SK-N-MC (cell line): Measurements from ENCODE around the gene SEPTIN5.

Experiments used
- DNase-seq: peaks from one replicate; pipeline ENCODE4 v3.0.0-alpha.2; 2011; ENCODE audit warnings: low read depth, low spot score
- H3K27ac ChIP-seq: fragments of 200-600 bp; sonication (generic); 2 replicates; pipeline ENCODE4 v1.5.1; 2016; ENCODE audit warnings: mixed run types
- H3K36me3 ChIP-seq: fragments of 200-600 bp; sonication (generic); 2 replicates; pipeline ENCODE4 v1.6.1; 2017; ENCODE audit warnings: antibody characterized with exemption, low read length, mixed read lengths; ENCODE audit not compliant: insufficient read depth
- H3K4me3 ChIP-seq: fragments of 200-600 bp; sonication (generic); 2 replicates; pipeline ENCODE4 v1.5.1; 2016
- H3K9ac ChIP-seq: fragments of 200-600 bp; sonication (generic); 2 replicates; pipeline ENCODE4 v1.8.0; 2017; ENCODE audit warnings: mixed run types, mixed read lengths; ENCODE audit not compliant: insufficient read length
- H3K9me3 ChIP-seq: fragments of 200-600 bp; sonication (generic); 2 replicates; pipeline ENCODE4 v1.6.1; 2017; ENCODE audit warnings: low read depth, mild to moderate bottlenecking, antibody characterized with exemption, low read length, moderate library complexity, mixed read lengths
- EZH2 ChIP-seq: fragments of 200-600 bp; sonication (generic); IDR thresholded peaks from one replicate; pipeline ENCODE4 v1.6.1; 2017; ENCODE audit warnings: antibody characterized with exemption
- FOXP2 ChIP-seq: optimal IDR thresholded peaks from 2 replicates; pipeline ENCODE3; 2011; ENCODE audit warnings: mild to moderate bottlenecking, moderate library complexity; ENCODE audit not compliant: insufficient read depth; ENCODE audit errors: extremely low read length, control extremely low read depth
- POLR2AphosphoS5 ChIP-seq: IDR thresholded peaks from 2 replicates; pipeline ENCODE4 v1.6.1; 2012; ENCODE audit warnings: mild to moderate bottlenecking, low read depth, low read length, borderline replicate concordance

SEPTIN5 gene

GRCh38 chr22:19713650-19714311, 522 bp upstream of the SEPTIN5 start:
- Histone ChIP-seq H3K36me3 (no peaks in the 10 kb centered on the region), H3K27ac (no peak overlapping the region), H3K9me3 (no peaks in the 10 kb centered on the region), H3K4me3 (no peak overlapping the region), H3K9ac (no peak overlapping the region)
- DNase-seq, result no peak
- TF ChIP-seq POLR2AphosphoS5 (no peak), FOXP2 (no peak), EZH2 (no peak)

GRCh38 chr22:19715188-19715930, 1.1 kb downstream of the SEPTIN5 start:
- peaks cover 10% of the 10 kb centered on the region; the same call in 1 of the 2 replicates for H3K36me3 ChIP-seq
- H3K9ac ChIP-seq, result peak overlapping the region; percentile 77
- no peaks in the 10 kb centered on the region for H3K9me3 ChIP-seq
- no peak for DNase-seq
- TF ChIP-seq FOXP2 (no peak), EZH2 (no peak), POLR2AphosphoS5 (no peak)
- peak overlapping the region; percentile 91 for H3K4me3 ChIP-seq
- no peak overlapping the region for H3K27ac ChIP-seq

GRCh38 chr22:19716041-19716828, 1.9 kb downstream of the SEPTIN5 start:
- TF ChIP-seq FOXP2 (no peak), EZH2 (no peak), POLR2AphosphoS5 (no peak)
- no peak for DNase-seq
- peak overlapping the region; percentile 91 for H3K4me3 ChIP-seq
- peaks cover 19% of the 10 kb centered on the region for H3K36me3 ChIP-seq
- 0 out of 2 replicates have a peak overlapping the region, but pooled peaks have one; percentile 21 for H3K27ac ChIP-seq
- no peak overlapping the region for H3K9ac ChIP-seq
- H3K9me3 ChIP-seq, result no peaks in the 10 kb centered on the region

- Histone ChIP-seq H3K9me3 (no peaks in the 10 kb centered on the region), H3K4me3 (no peak overlapping the region), H3K9ac (no peak overlapping the region), H3K27ac (no peak overlapping the region), H3K36me3 (peaks cover 23% of the 10 kb centered on the region)
- DNase-seq, result no peak
- no peak for TF ChIP-seq EZH2
- TF ChIP-seq FOXP2, result no peak
- TF ChIP-seq POLR2AphosphoS5, result no peak
These were observed 2.5 kb downstream of the SEPTIN5 start for GRCh38 chr22:19716829-19717105.

- no peak for DNase-seq
- Histone ChIP-seq H3K9me3 (no peaks in the 10 kb centered on the region), H3K27ac (no peak overlapping the region), H3K4me3 (peak overlapping the region; percentile 91), H3K9ac (no peak overlapping the region), H3K36me3 (peaks cover 27% of the 10 kb centered on the region)
- TF ChIP-seq POLR2AphosphoS5 (no peak), FOXP2 (no peak), EZH2 (no peak)
These were observed 2.9 kb downstream of the SEPTIN5 start for GRCh38 chr22:19717181-19717580.

- no peaks in the 10 kb centered on the region for H3K9me3 ChIP-seq
These were observed 3.6 kb downstream of the SEPTIN5 start for GRCh38 chr22:19717691-19718455.

GRCh38 chr22:19718456-19719049, 4.2 kb downstream of the SEPTIN5 start:
- peak overlapping the region; percentile 87 for H3K27ac ChIP-seq
- H3K9ac ChIP-seq, result peak overlapping the region; percentile 87
- TF ChIP-seq POLR2AphosphoS5 (no peak; the same call in 1 of the 2 replicates), FOXP2 (no peak), EZH2 (no peak)
- DNase-seq, result no peak
- peaks cover 33% of the 10 kb centered on the region for H3K36me3 ChIP-seq
- H3K4me3 ChIP-seq, result peak overlapping the region; percentile 91
- no peaks in the 10 kb centered on the region for H3K9me3 ChIP-seq

More at GRCh38 chr22:19717691-19718455, 3.6 kb downstream of the SEPTIN5 start:
- TF ChIP-seq FOXP2, result peak; percentile 56
- no peak for TF ChIP-seq EZH2
- TF ChIP-seq POLR2AphosphoS5, result peak; percentile 30; the same call in 1 of the 2 replicates
- Histone ChIP-seq H3K36me3 (peaks cover 33% of the 10 kb centered on the region), H3K4me3 (peak overlapping the region; percentile 91), H3K27ac (peak overlapping the region; percentile 87), H3K9ac (peak overlapping the region; percentile 87)
- no peak for DNase-seq
